Left hindlimb (tissue), 1 donor: Measurements from ENCODE around the gene AKT1S1.

ENCODE experiments used
- DNase-seq: peaks from one replicate; pipeline ENCODE4 v3.0.0-alpha.2; 2018

Gene AKT1S1

DNA sequence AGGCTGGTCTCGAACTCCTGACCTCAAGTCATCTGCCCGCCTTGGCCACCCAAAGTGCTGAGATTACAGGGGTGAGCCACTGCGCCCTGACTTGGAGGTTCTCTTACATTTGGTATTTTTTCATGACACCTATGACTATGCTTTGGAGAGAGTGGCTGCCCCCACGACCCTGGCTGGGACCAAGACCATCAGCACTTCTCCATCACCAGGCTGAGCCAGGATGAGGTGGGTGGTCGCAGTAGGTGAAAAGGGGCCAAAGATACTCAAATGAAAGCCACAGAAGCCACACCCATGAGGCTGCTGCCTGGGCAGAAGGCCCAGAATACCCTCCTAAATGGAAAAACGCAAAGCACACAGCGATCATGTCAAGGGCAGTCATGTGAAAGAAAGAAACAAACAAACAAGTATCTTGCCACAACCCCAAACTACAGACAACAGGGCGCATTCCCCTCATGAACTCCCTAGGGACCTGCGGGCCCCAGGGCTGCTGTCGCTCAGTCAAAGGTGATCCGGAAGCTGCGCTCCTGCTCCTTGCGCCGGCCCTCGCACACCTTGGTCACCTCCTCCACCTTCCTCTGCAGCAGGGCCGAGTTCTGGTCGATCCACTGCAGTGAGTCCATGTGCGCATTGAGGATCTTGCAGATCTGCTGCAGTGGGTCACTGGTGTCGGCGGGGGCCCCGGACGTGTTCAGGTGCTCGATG is 30.7 kb upstream of the AKT1S1 start:
- no peak for DNase-seq

DNA sequence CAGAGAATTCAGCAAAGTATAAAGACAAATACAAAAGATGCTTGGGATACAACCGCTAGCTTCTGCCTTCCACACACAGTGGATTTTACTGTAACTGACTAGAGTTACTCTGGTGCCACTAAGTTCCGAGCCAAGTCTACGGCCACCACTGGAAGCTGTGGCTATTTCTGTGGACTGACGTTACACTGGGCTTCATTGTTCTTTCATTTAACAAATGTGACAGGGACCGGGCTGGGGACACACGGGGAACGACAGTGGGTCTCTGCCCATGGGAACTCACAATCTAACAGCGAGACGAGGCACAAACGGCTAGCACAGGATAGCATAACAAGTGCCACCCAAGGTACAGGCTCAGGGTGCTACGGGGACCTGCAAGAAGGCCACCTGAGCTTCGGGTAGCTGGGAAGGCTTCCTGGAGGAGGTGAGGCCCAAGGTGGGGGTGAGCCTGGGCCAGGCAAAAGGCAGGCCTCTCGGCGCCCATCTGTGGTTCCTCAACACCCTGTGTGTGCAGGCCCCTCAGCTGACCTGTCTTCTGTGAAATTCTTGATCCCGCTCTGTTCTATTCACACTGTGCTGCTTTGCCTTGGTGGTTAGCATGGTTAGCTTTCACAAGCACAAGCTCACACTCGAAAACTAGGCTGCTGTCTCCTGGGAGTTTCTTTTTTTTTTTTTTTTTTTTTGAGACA is 29.9 kb upstream of the AKT1S1 start:
- DNase-seq, result no peak

DNA sequence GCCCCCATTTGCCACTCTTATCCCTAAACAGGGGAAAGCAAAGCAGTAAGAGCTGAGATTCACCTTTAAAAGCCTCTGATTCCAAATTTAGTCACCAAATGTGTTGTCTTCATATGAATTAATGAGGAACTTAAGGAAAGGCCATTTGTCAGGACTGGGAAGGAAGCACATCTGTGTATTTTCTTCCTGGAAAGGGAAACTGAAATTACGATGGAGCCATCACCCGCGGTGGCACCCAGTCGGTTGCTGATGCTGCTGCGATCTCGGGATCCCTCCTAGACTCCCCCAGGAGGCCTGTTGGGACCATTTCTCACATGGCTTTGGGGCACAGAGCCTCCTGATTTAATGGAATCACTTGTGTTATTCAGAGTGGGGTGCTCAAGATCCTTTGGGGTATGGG is 27.0 kb upstream of the AKT1S1 start:
- no peak for DNase-seq

DNA sequence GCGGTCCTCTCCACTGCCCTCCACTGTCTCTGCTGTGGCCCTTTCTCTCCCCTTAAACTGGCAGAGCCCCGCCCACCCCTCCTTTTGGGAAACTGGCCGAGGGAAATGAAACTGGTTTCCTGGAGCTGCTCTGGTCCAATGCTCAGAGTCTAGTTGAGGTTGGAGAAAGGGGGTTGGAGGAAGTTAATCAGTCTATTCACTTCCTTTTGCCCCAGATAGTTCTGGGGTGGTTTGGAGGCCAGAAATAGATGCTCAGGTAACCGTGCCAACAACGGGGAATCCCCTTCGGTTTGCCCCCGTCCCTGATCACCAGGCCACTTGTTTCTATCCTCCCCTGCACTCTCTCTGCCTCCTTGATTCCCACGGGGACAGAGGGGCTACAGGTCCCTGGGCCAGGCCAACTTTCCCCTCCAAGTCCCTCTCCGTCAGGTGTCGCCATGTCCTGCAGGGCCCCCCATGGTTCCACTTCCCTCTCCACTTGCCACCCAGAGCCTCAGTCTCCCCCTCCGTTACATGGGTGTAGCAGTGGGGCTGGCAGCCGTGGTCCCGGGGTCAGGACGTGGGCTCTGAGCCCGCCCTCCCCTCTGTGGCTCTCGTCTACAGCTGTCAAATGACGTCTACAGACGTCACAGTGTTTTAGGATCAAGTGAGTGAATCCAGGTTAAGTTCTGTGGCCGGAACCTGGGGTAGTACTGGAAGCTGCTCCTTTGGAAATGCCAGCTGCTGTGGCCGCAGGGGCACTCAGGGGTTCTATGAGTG is 19.9 kb upstream of the AKT1S1 start, which contains the start of gene IL4I1:
TSS of gene IL4I1 (minus strand) at position 25 of the 759 bp plus-strand sequence. CDS start 727 bp downstream, outside the sequence.
- DNase-seq, result no peak

DNA sequence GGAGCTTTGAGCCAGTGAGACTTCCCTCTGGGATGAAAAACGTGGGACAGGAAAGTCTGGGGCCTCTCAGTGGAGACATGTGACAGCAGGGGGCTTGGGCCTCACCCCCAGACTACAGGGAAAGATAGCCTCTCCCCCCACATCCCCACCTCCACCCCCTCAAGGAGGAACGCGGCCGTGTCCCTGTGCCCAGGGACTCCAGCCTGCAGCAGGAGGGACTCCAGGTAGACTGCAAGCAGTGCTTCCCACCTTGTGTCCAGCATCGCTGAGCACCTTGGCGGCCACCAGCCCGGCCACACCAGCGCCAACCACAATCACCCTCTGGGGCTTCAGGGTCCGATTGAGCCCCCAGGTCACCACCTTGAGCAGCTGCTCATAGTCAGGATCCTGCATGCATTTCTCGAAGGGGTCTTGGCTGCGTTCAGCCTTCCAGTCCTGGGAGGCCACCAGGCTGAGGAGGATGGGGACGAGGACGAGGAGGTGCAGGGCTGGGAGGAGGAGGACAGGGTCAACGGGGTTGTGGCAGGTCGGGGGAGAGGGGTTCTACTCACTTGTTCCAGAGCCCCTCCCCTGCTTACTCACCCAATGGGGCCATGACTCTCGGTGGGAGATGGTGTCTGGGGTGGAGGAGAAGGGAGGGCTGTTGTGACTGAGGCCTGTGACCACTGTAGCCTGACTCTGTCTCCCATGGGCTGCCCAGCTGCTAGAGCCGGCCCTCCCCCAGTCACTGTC is 18.6 kb upstream of the AKT1S1 start:
- no peak for DNase-seq

DNA sequence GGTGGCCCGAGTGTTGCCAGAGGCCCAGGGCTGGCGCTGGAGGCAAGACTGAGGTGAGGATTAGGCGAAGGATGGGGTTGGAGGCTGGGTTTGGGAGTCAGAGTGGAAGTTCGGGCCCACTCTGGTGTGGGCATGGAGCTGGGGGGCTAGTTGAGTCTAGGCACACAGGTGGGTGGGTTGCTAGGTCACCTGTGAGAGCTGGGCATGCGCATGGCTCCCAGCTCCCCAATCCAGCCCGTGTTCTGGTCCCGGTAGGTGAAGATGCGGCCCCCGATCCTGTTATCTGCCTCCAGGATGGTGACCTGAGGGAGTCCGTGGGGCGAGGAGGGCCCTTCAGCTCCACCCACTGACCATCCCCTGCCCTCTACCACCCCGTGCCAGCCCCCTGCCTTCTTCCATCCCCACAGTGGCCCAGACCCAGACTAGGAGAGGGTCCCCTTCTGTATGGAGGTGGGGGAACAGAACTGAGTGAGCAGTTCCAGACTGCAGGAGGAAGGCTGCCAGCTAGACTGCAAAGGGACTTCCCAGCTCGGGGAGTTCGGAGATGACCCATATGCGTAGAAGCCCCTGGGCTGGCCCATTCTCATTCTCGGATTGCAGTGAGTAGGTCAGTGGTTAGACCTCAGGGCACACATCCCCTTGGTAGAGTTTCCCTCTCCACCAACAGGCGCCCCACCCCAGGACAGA is 17.9 kb upstream of the AKT1S1 start:
- no peak for DNase-seq

DNA sequence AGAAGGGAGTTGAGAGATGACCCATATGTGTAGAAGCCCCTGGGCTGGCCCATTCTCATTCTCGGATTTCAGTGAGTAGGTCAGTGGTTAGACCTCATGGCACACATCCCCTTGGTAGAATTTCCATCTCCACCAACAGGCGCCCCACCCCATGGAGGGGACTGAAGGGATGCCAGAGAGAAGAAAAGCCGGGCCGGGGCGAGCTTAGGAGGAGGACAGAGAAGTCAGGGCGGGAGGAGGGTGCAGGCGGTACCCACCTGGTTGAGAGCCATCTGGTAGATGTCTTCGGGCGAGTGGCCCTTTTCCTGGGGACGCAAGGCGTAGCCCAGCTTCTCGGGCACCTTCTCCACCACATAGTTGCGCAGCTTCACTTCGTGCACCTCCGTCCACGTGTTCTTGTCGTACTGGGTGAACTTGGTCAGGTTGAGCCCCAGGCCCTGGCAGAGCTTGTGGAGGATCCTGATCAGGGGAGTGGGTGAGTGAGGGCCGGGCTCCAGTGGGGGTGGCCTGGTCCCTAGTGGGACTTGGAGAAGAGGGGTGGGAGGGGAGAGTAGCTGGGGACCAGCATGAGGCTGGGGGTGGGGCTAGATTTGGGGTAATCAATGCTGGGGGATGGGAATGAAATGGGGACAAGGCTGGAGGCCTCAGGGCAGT is 17.0 kb upstream of the AKT1S1 start:
- DNase-seq, result no peak

DNA sequence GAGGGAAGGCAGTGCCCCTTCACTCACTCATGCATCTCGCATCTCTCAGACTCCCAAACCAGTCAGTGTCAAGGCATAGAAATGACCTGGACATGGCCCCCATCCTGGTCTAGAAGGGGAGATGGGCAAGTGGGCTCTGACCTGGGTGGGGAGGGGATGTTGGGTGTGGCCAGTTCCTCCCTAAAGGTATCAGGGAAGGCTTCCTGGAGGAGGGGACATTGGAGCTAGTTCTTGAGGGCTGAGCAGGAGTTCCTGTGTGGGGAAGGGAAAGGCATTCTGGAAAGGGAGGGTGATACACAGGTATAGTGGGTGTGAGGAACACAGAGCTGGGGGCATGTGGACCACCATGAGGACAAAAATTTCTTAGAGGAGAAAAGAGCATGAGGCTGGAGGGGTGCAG is 15.6 kb upstream of the AKT1S1 start:
- no peak for DNase-seq

DNA sequence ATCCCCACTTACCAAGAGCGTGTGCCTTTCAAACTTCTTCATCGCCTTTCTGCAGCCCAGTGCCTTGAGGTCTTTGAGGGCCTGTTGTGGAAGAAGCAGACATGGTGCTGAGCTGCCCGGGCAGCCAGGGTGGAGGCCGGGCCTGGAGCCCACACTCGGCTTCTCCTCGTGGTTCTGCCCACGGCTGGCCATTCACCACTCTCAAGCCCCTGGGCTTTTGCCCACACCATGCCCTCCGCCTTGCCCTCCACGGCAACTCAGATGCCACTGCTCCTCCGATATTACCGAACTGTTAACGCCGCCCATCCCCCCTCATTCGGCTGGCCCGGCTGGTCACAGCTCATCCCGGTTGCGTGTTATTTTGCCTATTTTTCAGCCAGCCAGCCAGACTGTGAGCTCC is 14.2 kb upstream of the AKT1S1 start:
- DNase-seq, result no peak

DNA sequence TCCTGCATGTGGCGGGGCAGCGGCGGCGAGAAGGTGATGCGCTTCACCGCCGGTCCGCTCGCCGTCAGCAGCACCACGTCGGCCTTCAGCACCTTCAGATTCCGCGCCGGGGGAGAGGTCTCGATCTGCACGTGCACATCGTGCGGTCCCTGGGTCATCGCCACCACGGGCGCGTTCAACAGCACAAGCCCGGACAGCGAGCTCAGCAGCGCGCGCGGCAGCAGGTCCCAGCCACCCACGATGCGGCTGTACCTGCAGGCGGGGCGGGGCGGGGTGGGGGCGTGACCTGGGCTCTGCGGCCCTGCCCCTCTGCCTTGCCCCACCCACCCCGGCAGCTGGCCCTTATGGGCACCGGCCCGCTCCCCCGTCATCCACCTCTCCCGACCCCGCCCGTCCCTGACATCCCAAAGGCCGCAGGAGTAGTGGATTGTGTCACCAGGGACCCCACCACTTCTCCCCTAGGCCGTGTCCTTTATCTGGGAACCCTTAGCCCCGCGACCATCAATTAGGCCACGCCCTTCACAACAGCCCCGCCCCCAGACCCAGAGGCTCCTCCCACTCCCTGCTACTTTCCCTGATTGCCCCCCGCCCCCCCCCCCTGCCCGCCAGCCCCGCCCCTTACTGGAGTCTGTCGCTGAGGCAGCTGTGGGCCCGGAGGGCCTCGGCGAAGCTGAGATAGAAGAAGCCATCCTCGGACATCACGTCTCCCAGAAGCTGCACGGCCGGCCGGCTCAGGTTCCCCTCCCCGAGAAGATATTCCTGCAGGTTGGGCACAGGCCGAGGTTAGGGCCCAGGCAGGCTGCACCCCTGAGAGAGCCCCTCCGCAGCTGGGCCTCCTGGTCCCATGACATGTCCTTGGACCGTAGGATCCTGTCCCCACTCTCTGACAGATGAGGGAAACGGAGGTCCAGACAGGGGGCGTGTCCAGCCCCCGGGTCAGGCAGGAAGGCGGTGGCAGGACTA is 13.5 kb upstream of the AKT1S1 start:
- DNase-seq, result no peak

DNA sequence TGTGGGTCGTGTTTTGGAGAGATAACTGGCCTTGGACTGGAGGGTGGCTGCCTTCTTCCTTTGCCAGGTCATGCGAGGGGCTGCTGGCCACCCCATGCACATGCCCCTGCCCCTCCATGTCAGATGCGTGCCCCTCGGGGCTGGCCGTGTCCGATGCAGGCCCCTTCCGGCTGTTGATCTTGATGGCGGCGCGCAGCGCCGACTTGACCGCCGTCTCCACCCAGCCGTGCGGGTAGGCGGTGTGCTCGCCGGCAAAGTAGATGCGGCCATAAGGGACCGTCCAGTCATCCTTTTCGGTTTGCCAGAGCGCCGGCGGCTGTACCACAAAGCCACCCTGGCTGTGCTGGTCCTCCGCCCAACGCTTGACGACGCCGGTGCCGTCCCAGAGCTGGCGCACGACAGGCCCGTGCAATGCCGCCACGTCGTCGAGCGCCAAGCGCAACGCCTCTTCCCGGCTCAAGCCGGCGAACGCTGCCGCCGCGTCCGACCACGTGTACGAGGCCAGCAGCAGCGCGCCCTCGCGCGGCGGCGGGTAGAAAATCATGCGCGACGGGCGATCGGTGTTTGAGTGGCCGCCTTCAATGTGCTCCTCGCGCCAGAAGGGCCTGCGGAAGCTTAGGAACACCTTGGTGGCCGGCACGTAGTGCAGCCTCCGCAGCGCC is 12.7 kb upstream of the AKT1S1 start:
- peak; percentile 75 for DNase-seq

DNA sequence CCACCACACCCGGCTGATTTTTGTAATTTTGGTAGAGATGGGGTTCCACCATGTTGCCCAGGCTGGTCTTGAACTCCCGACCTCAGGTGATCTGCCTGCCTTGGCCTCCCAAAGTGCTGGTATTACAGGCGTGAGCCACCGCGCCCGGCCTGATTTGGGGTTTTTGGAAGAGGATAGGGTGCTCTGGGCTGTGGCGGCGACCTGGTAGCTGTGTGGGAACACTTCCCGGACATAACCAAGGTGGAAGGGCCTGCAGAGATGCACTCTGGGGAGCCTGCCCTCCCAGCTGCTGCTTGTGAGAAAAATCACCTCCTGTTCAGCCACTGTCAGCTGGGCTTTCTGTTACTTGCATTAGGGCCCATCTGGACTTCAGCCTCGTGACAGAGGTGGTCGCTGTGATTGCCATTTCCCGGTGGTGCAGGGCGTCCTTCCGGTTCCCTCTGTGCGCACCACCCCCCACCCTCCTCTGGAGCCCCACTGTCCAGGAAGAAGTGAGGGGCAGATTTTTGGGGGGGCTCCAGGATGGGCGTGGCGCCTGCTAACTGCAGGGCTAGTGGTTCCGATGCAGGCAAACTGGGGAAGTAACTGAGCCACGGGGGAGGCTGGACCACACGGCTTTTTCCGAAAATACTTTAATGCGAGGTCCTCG is 12.0 kb upstream of the AKT1S1 start:
- DNase-seq, result no peak

DNA sequence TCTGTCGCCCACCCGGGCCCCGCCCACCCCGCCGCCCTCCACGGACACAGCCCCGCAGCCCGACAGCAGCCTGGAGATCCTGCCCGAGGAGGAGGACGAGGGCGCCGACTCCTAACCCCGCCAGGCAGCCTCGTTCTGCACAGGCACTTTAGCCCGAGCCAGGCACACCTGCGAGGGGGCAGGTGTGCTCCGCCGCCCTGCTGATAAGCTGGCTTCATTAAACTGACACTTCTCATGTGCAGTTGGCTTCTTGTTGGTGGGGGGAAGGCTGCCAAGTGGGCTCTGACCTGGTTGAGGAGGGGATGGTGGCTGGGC is 11.3 kb upstream of the AKT1S1 start:
- no peak for DNase-seq

DNA sequence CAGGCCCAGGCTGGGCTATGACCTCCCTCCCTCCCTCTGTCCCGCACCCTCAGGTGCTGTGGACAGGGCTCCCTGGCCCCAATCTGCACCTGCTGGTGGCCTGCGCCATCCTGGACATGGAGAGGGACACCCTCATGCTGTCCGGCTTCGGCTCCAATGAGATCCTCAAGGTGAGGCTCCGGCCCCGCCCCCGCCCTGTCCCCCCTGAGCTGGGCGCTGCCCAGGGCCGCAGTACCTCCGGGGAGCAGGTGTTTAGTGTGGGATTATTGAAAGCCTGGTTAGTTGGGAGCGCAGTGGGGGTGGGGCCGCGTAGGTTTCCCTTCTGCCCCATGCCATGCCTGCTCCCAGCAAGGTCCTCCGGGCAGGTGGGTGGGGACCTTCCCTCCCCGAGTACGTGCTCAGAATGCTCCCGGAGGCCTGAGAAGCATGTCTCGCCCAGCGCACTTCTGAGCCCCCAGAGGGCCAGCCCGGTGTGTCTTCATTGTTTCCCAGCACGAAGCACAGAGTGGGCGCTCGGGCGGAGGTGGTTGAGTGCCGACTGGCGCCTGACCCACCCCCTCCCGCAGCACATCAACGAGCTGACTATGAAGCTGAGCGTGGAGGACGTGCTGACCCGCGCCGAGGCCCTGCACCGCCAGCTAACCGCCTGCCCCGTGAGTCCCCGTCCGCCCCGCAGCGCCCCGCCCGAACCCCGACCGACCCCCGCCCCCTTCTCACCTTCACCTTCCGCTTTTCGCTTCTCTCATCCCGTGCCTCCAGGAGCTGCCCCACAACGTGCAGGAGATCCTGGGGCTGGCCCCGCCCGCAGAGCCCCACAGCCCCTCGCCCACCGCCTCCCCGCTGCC is 10.7 kb upstream of the AKT1S1 start:
- no peak for DNase-seq

DNA sequence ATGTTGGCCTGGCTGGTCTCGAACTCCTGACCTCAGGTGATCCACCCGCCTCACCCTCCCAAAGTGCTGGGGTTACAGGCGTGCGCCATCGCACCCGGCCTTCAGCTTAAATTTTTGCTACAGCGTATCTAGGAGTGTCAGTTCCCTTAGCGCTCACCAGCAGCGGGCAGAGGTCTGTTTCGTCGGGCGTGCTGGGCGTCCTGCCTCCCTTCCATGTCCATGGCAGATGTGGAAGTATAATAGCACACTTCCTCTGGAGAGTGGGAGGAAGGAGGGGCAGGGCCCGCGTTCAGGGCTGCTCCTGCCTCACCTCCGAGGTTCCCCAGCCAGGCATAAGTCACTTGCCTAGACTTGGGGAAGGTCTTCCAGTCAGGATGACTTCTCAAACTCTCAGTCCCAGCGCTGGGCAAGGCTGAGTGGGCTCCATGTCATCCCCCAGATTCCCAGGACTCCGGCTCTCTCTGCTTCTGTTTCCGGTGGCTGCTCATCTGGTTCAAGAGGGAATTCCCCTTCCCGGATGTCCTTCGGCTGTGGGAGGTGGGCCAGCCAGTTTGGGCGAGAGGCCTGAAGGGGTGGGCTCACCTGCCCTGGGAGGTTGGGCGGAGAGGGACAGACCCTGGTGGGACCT is 10.0 kb upstream of the AKT1S1 start:
- no peak for DNase-seq

DNA sequence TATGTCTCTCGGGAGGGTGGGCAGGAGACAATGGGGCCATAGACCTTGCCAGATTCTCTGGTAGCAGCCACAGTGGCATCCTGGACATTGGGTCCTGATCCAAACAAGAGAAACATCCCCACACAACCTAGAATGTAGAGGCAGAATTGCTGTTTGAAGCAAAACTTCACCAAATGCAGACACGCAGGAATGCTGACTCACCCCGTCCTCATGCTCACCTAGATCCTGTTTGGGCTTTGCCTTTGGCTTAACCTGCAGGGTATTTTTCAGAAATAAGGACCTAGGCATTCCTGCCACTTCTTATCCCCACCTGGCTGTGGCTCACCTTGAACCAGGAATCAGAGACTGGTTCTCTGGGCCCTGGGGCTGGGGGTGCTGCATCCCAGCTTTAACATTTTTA is 7.6 kb upstream of the AKT1S1 start:
- no peak for DNase-seq

DNA sequence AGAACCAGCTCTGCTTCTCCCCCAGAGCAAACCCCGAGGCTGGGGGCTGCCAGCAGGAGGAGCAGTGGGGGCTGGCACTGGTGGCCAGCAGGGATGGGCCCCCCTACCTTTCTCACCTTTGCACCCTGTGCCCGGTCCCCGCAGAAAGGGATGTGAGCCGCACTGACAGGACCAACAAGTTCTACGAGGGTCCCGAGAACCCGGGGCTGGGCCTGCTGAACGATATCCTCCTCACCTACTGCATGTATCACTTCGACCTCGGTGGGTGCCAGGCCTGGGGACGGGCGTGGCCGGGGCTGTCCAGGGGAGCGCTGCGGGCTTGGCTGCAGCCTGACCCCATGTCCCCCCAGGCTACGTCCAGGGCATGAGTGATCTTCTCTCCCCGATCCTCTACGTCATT is 7.0 kb upstream of the AKT1S1 start:
- no peak for DNase-seq

DNA sequence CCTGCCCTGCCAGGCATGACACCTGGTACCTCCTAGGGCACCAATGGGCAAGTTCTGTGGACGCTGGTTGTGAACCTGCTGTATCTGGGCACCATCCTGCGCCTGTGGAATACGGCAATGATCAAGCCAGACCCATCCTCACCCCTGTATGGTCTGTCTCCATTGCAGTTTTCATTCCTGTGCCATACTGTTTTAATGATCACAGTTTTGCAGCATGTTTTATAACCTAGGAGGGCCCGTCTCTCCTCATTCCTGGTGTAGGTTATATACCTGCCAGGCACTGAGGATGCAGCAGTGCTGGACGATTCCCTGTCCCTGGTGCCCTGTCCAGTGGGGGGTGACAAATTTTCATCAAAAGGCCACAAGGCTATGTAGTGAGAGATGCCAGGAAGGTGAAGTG is 5.9 kb upstream of the AKT1S1 start:
- DNase-seq, result no peak
